IMR-90 (cell line): ENCODE measurements around the gene GRID1.

ENCODE experiments used
- CEBPB ChIP-seq: IDR thresholded peaks from 2 replicates; pipeline ENCODE4 v1.6.1; 2012; ENCODE audit warnings: low read depth, low read length, improper control_type of control experiment
- MAFK ChIP-seq: IDR thresholded peaks from 2 replicates; pipeline ENCODE4 v1.6.1; 2012; ENCODE audit warnings: low read depth, low read length, improper control_type of control experiment
- MAZ ChIP-seq: IDR thresholded peaks from 2 replicates; pipeline ENCODE4 v1.6.1; 2012; ENCODE audit warnings: low read depth, mild to moderate bottlenecking, low read length, improper control_type of control experiment, moderate library complexity, borderline replicate concordance
- MXI1 ChIP-seq: IDR thresholded peaks from 2 replicates; pipeline ENCODE4 v1.6.1; 2012; ENCODE audit warnings: low read depth, mild to moderate bottlenecking, low read length, moderate library complexity, borderline replicate concordance
- POLR2A ChIP-seq: IDR thresholded peaks from 2 replicates; pipeline ENCODE4 v1.6.1; 2012; ENCODE audit warnings: mild to moderate bottlenecking, low read depth, low read length
- RAD21 ChIP-seq: IDR thresholded peaks from 2 replicates; pipeline ENCODE4 v1.6.1; 2012; ENCODE audit warnings: low read length, improper control_type of control experiment
- RFX5 ChIP-seq: IDR thresholded peaks from 2 replicates; pipeline ENCODE4 v1.8.0; 2012; ENCODE audit warnings: low read depth, mild to moderate bottlenecking, low read length, moderate library complexity
- SMC3 ChIP-seq: fragments of 150-350 bp; IDR thresholded peaks from 2 replicates; pipeline ENCODE4 v1.6.1; 2016; ENCODE audit warnings: low read depth, mild to moderate bottlenecking, antibody characterized with exemption, low read length, moderate library complexity
- TF ChIP-seq, protein P1 (sequence below): conservative IDR thresholded peaks from 2 replicates; pipeline ENCODE4 v1.5.1; 2012; ENCODE audit warnings: mild to moderate bottlenecking, low read depth, low read length, improper control_type of control experiment

- TF ChIP-seq, protein P1, sequence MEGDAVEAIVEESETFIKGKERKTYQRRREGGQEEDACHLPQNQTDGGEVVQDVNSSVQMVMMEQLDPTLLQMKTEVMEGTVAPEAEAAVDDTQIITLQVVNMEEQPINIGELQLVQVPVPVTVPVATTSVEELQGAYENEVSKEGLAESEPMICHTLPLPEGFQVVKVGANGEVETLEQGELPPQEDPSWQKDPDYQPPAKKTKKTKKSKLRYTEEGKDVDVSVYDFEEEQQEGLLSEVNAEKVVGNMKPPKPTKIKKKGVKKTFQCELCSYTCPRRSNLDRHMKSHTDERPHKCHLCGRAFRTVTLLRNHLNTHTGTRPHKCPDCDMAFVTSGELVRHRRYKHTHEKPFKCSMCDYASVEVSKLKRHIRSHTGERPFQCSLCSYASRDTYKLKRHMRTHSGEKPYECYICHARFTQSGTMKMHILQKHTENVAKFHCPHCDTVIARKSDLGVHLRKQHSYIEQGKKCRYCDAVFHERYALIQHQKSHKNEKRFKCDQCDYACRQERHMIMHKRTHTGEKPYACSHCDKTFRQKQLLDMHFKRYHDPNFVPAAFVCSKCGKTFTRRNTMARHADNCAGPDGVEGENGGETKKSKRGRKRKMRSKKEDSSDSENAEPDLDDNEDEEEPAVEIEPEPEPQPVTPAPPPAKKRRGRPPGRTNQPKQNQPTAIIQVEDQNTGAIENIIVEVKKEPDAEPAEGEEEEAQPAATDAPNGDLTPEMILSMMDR = no peak
- TF ChIP-seq MAFK (no peak), CEBPB (no peak), SMC3 (no peak), MAZ (no peak), POLR2A (no peak), MXI1 (no peak), RAD21 (no peak), RFX5 (no peak)
Observed at GRCh38 chr10:85761906-85762445, 604.6 kb downstream of the GRID1 start.
